Astrocyte (in vitro differentiated cells and primary cell): ENCODE results near the gene UPK2.

Experiments
- CTCF ChIP-seq: IDR thresholded peaks from 2 replicates; pipeline ENCODE4 v1.5.1; 2011; ENCODE audit warnings: low read depth, mild to moderate bottlenecking, inconsistent platforms, low read length, moderate library complexity; ENCODE audit not compliant: insufficient read depth
- EZH2 ChIP-seq: IDR thresholded peaks from 2 replicates; pipeline ENCODE4 v1.6.1; 2012; ENCODE audit warnings: mild to moderate bottlenecking, low read length, inconsistent platforms; ENCODE audit not compliant: insufficient read depth

- no peak for TF ChIP-seq CTCF
- TF ChIP-seq EZH2: no peak
These were observed 2.5 kb downstream of the UPK2 start for GRCh38 chr11:118958577-118958976.
